IMR-90 (cell line): Measurements from ENCODE around the gene VARS2. TPM values are rescaled to one million over a fixed set of nuclear protein-coding genes. Genes with fewer than 3 reads are reported as not detected.

Source experiments
- ATAC-seq: fragments of 200-7000 bp; cut with Tn5 transposase; 2 replicates; pipeline ENCODE4 v1.9.1; 2020; ENCODE audit warnings: low read depth, mild to moderate bottlenecking, moderate library complexity
- BruUV-seq: library from RNA; stranded (reverse); fragments of 400-500 nt; replicated peaks from 2 replicates; lab custom pipeline; 2021; lab: Mats Ljungman, UMichigan
- CTCF ChIA-PET: fragments of 300-600 bp; formaldehyde crosslinking; extraction: SDS; loops from one replicate; lab custom pipeline; 2021; ENCODE audit warnings: antibody characterized with exemption; lab: Yijun Ruan, JAX
- POLR2A ChIA-PET: fragments of 300-600 bp; sonication (Branson Sonifier 250); formaldehyde crosslinking; loops from one replicate; lab custom pipeline; 2022; ENCODE audit warnings: antibody characterized with exemption; ENCODE audit not compliant: unreplicated experiment; lab: Charles Lee
- DNase-seq: peaks from one replicate; pipeline ENCODE4 v3.0.0; 2013
- H2AFZ ChIP-seq: replicated peaks from 2 replicates; pipeline ENCODE3; 2013; ENCODE audit warnings: low read length, mild to moderate bottlenecking; ENCODE audit not compliant: poor library complexity
- H2AK5ac ChIP-seq: 2 replicates; pipeline ENCODE4 v1.6.1; 2013; ENCODE audit warnings: low read depth, low read length, inconsistent platforms
- H2AK9ac ChIP-seq: replicated peaks from 2 replicates; pipeline ENCODE3; 2013; ENCODE audit warnings: mild to moderate bottlenecking, low read depth, low read length, moderate library complexity; ENCODE audit not compliant: poor library complexity
- H2BK120ac ChIP-seq: 2 replicates; pipeline ENCODE4 v1.6.1; 2013; ENCODE audit warnings: low read depth, low read length, inconsistent platforms
- H2BK15ac ChIP-seq: 3 replicates; pipeline ENCODE4 v1.6.1; 2013; ENCODE audit warnings: low read depth, low read length, inconsistent platforms
- H2BK20ac ChIP-seq: 2 replicates; pipeline ENCODE4 v1.6.1; 2013; ENCODE audit warnings: low read depth, mild to moderate bottlenecking, inconsistent platforms, low read length, moderate library complexity
- H2BK5ac ChIP-seq: 2 replicates; pipeline ENCODE4 v1.6.1; 2013; ENCODE audit warnings: mild to moderate bottlenecking, low read depth, low read length, inconsistent platforms; ENCODE audit not compliant: poor library complexity, severe bottlenecking
- H3K14ac ChIP-seq: replicated peaks from 2 replicates; pipeline ENCODE4 v1.6.1; 2013; ENCODE audit warnings: low read depth, low read length, inconsistent platforms
- H3K18ac ChIP-seq: 2 replicates; pipeline ENCODE4 v1.6.1; 2013; ENCODE audit warnings: low read depth, low read length, control low read depth
- H3K23ac ChIP-seq: 2 replicates; pipeline ENCODE4 v1.6.1; 2013; ENCODE audit warnings: low read depth, low read length, inconsistent platforms
- H3K27ac ChIP-seq: 2 replicates; pipeline ENCODE4 v1.5.1; 2013; ENCODE audit warnings: mild to moderate bottlenecking, control low read depth, low read length; ENCODE audit not compliant: insufficient read depth
- H3K27me3 ChIP-seq: 2 replicates; pipeline ENCODE4 v1.6.1; 2013; ENCODE audit warnings: low read length; ENCODE audit not compliant: control insufficient read depth, insufficient read depth
- H3K36me3 ChIP-seq: 2 replicates; pipeline ENCODE4 v1.6.1; 2013; ENCODE audit warnings: low read length, mixed read lengths; ENCODE audit not compliant: control insufficient read depth, insufficient read depth
- H3K4ac ChIP-seq: 2 replicates; pipeline ENCODE4 v1.6.1; 2013; ENCODE audit warnings: low read depth, low read length, inconsistent platforms
- H3K4me1 ChIP-seq: 2 replicates; pipeline ENCODE4 v1.6.1; 2013; ENCODE audit warnings: low read length, mixed read lengths; ENCODE audit not compliant: control insufficient read depth, insufficient read depth
- H3K4me2 ChIP-seq: 2 replicates; pipeline ENCODE4 v1.6.1; 2013; ENCODE audit warnings: low read depth, mild to moderate bottlenecking, control low read depth, low read length, moderate library complexity
- H3K4me3 ChIP-seq: 2 replicates; pipeline ENCODE4 v1.5.1; 2013; ENCODE audit warnings: low read depth, mild to moderate bottlenecking, control low read depth, low read length, moderate library complexity; ENCODE audit not compliant: insufficient read depth
- H3K56ac ChIP-seq: 2 replicates; pipeline ENCODE4 v1.6.1; 2013; ENCODE audit warnings: low read length, inconsistent platforms; ENCODE audit not compliant: insufficient read depth; ENCODE audit errors: extremely low read depth
- H3K79me1 ChIP-seq, 2 experiments: 2 replicates each; pipeline ENCODE4 v1.6.1; 2013; ENCODE audit warnings: low read length in 2 of 2, inconsistent platforms in 1 of 2, low read depth in 1 of 2
- H3K9ac ChIP-seq: 2 replicates; pipeline ENCODE4 v1.6.1; 2013; ENCODE audit warnings: low read depth, low read length, control low read depth
- H3K9me1 ChIP-seq: 2 replicates; pipeline ENCODE4 v1.6.1; 2013; ENCODE audit warnings: low read length, inconsistent platforms; ENCODE audit not compliant: insufficient read depth
- H3K9me3 ChIP-seq: 2 replicates; pipeline ENCODE4 v1.6.1; 2013; ENCODE audit warnings: low read length; ENCODE audit not compliant: control insufficient read depth, insufficient read depth
- H4K20me1 ChIP-seq: 2 replicates; pipeline ENCODE4 v1.6.1; 2013; ENCODE audit warnings: low read length, inconsistent platforms; ENCODE audit not compliant: insufficient read depth
- H4K5ac ChIP-seq: 2 replicates; pipeline ENCODE4 v1.6.1; 2013; ENCODE audit warnings: mild to moderate bottlenecking, low read depth, low read length, control low read depth
- H4K8ac ChIP-seq, 2 experiments: 2 replicates each; pipeline ENCODE4 v1.6.1; 2013; ENCODE audit warnings: low read depth in 2 of 2, low read length in 2 of 2, control low read depth in 1 of 2, inconsistent platforms in 1 of 2
- H4K91ac ChIP-seq: 2 replicates; pipeline ENCODE4 v1.6.1; 2013; ENCODE audit warnings: low read depth, low read length, inconsistent platforms; ENCODE audit not compliant: insufficient read depth
- CEBPB ChIP-seq: IDR thresholded peaks from 2 replicates; pipeline ENCODE4 v1.6.1; 2012; ENCODE audit warnings: low read depth, low read length, improper control_type of control experiment
- ELK1 ChIP-seq: fragments of 150-350 bp; IDR thresholded peaks from 2 replicates; pipeline ENCODE4 v1.6.1; 2016; ENCODE audit warnings: low read depth, mild to moderate bottlenecking, low read length, moderate library complexity, borderline replicate concordance
- FOS ChIP-seq: fragments of 150-350 bp; IDR thresholded peaks from 2 replicates; pipeline ENCODE4 v1.6.1; 2016; ENCODE audit warnings: low read depth, low read length
- MAFK ChIP-seq: IDR thresholded peaks from 2 replicates; pipeline ENCODE4 v1.6.1; 2012; ENCODE audit warnings: low read depth, low read length, improper control_type of control experiment
- MAZ ChIP-seq: IDR thresholded peaks from 2 replicates; pipeline ENCODE4 v1.6.1; 2012; ENCODE audit warnings: low read depth, mild to moderate bottlenecking, low read length, improper control_type of control experiment, moderate library complexity, borderline replicate concordance
- MXI1 ChIP-seq: IDR thresholded peaks from 2 replicates; pipeline ENCODE4 v1.6.1; 2012; ENCODE audit warnings: low read depth, mild to moderate bottlenecking, low read length, moderate library complexity, borderline replicate concordance
- POLR2A ChIP-seq: IDR thresholded peaks from 2 replicates; pipeline ENCODE4 v1.6.1; 2012; ENCODE audit warnings: mild to moderate bottlenecking, low read depth, low read length
- RCOR1 ChIP-seq: IDR thresholded peaks from 2 replicates; pipeline ENCODE4 v1.6.1; 2012; ENCODE audit warnings: mild to moderate bottlenecking, low read length, improper control_type of control experiment; ENCODE audit not compliant: insufficient replicate concordance
- RFX5 ChIP-seq: IDR thresholded peaks from 2 replicates; pipeline ENCODE4 v1.8.0; 2012; ENCODE audit warnings: low read depth, mild to moderate bottlenecking, low read length, moderate library complexity
- USF2 ChIP-seq: fragments of 150-350 bp; IDR thresholded peaks from 2 replicates; pipeline ENCODE4 v1.6.1; 2017; ENCODE audit warnings: mild to moderate bottlenecking, antibody characterized with exemption, low read length, low read depth
- WGBS, 2 experiments: methylation state at CpG; one replicate each; pipeline versions ENCODE4 v1.1.5 to v1.1.7; 2013; ENCODE audit warnings: missing lambda C conversion rate in 2 of 2; ENCODE audit not compliant: insufficient read length in 1 of 2; ENCODE audit errors: extremely low coverage in 2 of 2; 5-methylcytosine and 5-hydroxymethylcytosine counted together
- dilution Hi-C: fragments of 300-500 bp; cut with HindIII; formaldehyde crosslinking; loops from one replicate; pipeline ENCODE4 v1.14.3; 2018; ENCODE audit warnings: low sequenced_read_pairs; ENCODE audit not compliant: unreplicated experiment
- in situ Hi-C: fragments of 300-500 bp; cut with MboI; formaldehyde crosslinking; loops from 3 replicates; pipeline ENCODE4 v1.14.3; 2019; ENCODE audit warnings: low sequenced_read_pairs, inconsistent platforms, mixed read lengths
- intact Hi-C: fragments of 100-400 bp; cut with micrococcal nuclease; formaldehyde crosslinking; loops from 2 replicates; pipeline ENCODE4 v1.10.0; 2022
- polyA plus RNA-seq, 3 experiments: library from polyadenylated mRNA; depleted of rRNA; stranded (reverse); fragments of >200 nt; gene quantifications; 2 replicates each; pipeline ENCODE4 v1.2.3, GENCODE V29; 2012; ENCODE audit warnings: low replicate concordance in 1 of 3
- total RNA-seq: library from RNA; depleted of rRNA; stranded (reverse); fragments of >200 nt; gene quantifications from 2 replicates; pipeline ENCODE4 v1.2.3, GENCODE V29; 2012

The VARS2 gene
- total and polyA plus RNA-seq, 2 of the 4 experiments (the other 2 are of a cell fraction), result 7.2 to 14.0 TPM

DNA sequence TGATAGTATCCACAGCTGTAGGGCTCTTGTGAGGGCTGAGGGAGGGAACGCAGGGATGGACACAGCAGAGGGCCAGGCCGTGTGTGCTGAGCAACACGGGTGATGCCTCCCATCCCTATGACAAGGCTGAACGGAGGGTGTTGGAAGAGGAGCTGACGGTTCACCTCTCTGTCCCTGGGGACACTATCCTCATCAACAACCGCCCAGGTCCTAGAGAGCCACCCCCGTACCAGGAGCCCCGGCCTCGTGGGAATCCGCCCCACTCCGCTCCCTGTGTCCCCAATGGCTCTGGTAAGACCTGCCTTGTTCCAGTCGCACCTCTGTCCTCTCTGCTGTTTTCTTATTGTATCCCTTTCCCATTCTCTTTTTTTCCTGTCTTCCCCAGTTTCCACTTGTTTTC is 19.7 kb upstream of the VARS2 start:
- in situ Hi-C loops (no loop called here), dilution Hi-C loops (no loop called here)

More for the DNA sequence above, 19.7 kb upstream of the VARS2 start:
- Histone ChIP-seq H3K9me3 (no peaks in the 10 kb centered on the region), H2AFZ (no peak overlapping the region), H3K14ac (no peak overlapping the region), H3K27me3 (no peaks in the 10 kb centered on the region), H4K5ac (no peak overlapping the region), H2AK5ac (no peak overlapping the region), H2BK15ac (no peak overlapping the region), H3K27ac (no peak overlapping the region), H2BK20ac (no peak overlapping the region), H2BK120ac (no peak overlapping the region), H3K4ac (no peak overlapping the region), H4K8ac (no peak overlapping the region), H3K79me1 (peaks cover 0 to 19% of the 10 kb centered on the region in 2 experiments), H3K23ac (no peak overlapping the region), H3K4me2 (no peak overlapping the region), H3K36me3 (peaks cover 74% of the 10 kb centered on the region), H3K56ac (no peak overlapping the region), H3K18ac (no peak overlapping the region), H3K9ac (no peak overlapping the region), H4K91ac (no peak overlapping the region), H2AK9ac (no peak overlapping the region), H3K4me3 (no peak overlapping the region), H4K20me1 (no peaks in the 10 kb centered on the region; the same call in 1 of the 2 replicates), H3K9me1 (no peaks in the 10 kb centered on the region), H2BK5ac (no peak overlapping the region), H3K4me1 (no peaks in the 10 kb centered on the region)
- no peak for TF ChIP-seq MAFK
- no peak for TF ChIP-seq RFX5
- TF ChIP-seq RCOR1, result no peak
- TF ChIP-seq CEBPB, result no peak
- TF ChIP-seq MXI1, result no peak
- TF ChIP-seq ELK1, result no peak
- no peak for TF ChIP-seq FOS
- TF ChIP-seq POLR2A, result no peak
- TF ChIP-seq MAZ, result no peak
- TF ChIP-seq USF2, result no peak
- CTCF ChIA-PET, result no interaction called here
- POLR2A ChIA-PET, result no interaction called here
- BruUV-seq, result no TSS peak
- WGBS, 2 experiments, result 96% methylated on average over 3 of the region's 12 CpGs; no CpG with 5 or more reads in 1 of the 2 experiments
- DNase-seq (no peak), ATAC-seq (no peak)
- intact Hi-C loops, result no loop called here
